ENCODE measurements around the gene DSCAM.

DNA sequence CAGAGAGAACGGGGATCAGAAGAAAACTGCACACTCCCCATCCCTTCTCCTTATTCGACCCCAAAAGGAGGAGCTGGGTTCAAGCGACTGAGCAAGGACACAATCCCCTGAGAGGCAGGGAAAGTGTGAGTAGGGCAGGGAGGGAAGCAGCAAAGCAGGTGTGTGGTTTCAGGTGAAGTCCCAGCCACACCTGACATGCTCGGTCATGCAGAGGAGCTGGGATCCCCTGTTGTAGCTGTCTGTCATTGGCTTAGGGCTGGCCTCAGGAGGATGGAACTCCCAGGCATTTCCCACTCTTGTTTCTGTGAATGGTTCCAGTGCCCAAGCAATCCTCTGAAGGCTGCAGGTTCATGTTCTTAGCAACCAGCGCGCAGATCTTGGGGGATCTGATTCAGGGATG, 150.7 kb downstream of the DSCAM start:
- TF ChIP-seq, protein P1, sequence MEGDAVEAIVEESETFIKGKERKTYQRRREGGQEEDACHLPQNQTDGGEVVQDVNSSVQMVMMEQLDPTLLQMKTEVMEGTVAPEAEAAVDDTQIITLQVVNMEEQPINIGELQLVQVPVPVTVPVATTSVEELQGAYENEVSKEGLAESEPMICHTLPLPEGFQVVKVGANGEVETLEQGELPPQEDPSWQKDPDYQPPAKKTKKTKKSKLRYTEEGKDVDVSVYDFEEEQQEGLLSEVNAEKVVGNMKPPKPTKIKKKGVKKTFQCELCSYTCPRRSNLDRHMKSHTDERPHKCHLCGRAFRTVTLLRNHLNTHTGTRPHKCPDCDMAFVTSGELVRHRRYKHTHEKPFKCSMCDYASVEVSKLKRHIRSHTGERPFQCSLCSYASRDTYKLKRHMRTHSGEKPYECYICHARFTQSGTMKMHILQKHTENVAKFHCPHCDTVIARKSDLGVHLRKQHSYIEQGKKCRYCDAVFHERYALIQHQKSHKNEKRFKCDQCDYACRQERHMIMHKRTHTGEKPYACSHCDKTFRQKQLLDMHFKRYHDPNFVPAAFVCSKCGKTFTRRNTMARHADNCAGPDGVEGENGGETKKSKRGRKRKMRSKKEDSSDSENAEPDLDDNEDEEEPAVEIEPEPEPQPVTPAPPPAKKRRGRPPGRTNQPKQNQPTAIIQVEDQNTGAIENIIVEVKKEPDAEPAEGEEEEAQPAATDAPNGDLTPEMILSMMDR (IDR thresholded peaks at IDR 0.05 in 8 of 11, conservative IDR thresholded peaks at IDR 0.05 in 3 of 11): no peak
- no peak for TF ChIP-seq POLR2AphosphoS5 (IDR thresholded peaks at IDR 0.05)
- no peak for TF ChIP-seq POLR2A (IDR thresholded peaks at IDR 0.05)

All from spleen (tissue), 7 donors.